Measurements from ENCODE around the gene MEGF9.
"Not testable (repeated sequence)": the region's sequence is repeated elsewhere in the genome, so short reads cannot be mapped to it uniquely, and the experiment has no call there.

The MEGF9 gene

DNA sequence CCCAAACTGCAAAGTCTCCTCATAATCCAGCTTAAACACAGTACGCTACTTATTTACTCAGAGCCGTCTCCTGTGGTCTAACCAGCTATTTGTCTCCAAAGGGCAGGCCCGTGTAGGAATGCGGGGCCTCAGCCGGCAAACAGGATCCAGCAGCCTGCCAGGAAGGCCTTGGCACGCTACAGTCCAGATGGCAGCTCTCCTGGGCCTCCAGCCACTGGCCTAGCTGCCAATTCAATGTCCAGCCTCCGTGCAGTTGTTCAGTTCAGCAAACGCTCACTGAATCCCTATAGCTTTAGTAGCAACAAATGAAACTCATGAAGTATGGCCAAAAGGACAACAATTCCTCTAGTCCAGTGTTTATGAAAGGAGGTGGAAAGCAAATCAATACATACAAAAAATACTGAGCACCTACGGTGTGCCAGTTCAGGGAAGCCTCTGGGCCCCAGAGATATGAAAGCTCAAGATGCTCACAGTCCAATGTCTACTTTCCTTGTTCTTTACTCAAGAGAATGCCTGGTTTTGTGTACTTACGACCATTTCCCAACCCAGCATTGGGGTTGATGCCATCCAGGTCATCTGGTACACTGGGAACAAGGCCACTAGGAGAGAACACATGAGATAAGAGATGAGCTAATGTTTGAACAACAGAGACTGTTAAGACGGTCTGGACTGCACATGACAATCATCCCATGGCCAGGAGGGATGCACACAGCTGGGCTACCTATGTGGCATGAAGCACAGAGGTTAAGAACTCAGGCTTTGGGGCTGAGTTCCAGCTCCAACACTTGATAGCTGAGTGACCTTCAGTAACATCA lies 142.6 kb downstream of the MEGF9 start:
- no peak for DNase-seq (ENCODE audit: low spot score)

DNA sequence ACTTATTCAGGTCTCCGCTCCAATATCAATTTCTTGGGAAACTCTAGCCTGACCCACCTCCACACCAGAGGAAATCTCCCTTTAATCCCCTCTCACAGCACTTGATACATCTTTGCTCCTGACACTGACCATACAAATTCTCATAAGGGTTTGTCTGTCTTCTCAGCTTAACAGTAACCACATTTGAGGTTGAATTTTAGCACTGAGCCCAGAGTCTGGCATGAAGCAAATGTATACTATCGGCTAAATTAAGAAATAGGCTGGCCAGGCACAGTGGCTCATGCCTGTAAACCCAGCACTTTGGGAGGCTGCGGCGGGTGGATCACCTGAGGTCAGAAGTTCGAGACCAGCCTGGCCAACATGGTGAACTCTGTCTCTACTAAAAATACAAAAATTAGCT lies 144.0 kb downstream of the MEGF9 start:
- DNase-seq (ENCODE audit: low spot score), result no peak

DNA sequence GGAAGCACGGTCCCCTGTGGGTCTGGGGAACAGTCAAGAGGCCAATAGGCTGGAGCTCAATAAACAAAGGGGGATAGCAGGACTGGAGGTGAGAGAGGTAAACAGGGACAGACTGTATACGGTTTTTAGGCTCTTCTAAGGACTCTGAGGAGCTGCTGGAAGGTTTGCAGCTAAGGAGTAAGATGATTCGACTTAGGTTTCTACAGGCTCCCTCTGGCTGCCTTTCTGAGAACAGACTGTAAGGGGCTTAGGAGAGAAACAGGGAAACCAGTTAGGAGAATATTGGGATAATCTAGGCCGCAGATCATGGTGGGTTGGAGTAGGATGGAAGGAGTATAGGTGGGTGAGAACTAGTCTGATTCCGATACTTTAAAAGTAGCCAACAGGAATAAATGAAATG lies 144.7 kb downstream of the MEGF9 start:
- no peak for DNase-seq (ENCODE audit: low spot score)

DNA sequence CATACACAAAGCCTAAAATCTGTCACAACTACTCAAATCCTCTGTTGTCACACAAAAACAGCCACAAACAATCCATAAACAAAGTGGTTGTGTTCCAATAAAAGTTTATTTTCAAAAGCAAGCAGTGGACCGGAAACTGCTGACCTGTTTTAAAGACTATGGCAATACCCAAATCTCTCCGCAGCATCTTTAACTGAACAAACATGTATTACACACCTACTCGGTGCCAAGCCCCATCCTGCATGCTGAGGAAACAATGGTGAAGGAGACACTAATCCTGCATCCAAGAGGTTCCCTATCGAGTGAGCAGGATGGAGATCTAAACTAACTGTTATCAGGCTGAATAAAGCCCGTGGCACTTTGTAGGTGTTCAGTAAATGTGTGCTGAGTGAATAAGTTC lies 145.5 kb downstream of the MEGF9 start:
- DNase-seq (ENCODE audit: low spot score), result no peak

DNA sequence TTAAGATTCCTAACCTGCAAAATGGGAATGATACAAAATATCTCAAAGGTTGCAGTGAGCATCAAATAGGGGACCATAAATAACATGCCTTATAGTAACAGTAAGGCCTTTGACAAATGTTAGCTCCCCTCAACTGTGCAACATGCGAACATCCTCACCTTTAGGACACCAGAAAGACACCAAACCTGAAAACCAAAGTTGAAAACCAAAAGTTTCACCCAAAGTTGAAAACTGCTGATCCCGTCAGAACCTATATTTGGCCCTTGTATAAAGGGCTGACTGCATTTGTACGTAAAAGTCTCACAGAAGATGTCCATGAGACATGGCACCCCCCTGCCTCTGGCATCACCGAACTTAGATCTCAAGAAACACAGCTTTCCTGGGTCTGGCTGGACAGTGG lies 146.4 kb downstream of the MEGF9 start:
- DNase-seq (ENCODE audit: low spot score), result no peak

DNA sequence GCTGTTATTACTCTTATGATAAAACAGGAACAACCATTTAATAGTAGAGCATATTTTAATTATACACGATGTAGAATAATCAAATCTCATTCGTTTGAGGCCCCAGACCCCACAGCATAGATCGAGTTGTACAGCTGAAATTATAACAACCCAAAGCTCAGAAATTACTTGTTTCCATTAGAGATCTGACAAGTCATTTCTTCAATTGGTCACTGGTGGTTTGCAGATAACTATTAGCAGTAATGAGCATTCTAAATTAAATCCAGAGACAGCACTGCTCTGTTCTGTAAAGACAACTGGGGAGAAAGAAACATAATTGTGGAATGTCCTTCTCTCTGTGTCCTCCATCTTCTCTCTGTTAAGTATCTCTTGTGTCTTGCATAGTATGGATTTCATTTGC lies 147.2 kb downstream of the MEGF9 start:
- no peak for DNase-seq (ENCODE audit: low spot score)

DNA sequence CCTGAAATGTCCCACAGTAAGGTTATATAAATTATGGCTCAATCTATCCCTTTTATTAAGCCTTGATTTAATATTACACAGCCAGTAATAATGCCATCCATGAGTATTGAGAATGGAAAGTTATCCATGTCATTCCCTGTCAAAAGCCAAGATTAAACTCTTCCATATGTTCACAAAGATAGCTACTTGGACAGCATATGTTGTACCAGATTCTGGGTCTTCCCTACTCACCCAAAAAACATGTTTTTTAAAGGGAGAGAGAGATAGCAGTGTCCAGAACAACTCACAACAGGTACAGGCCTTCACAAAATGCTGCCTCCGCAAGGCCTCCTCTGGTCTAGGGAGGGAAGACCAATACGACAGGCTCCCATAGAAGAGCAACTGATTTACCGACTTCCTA lies 149.7 kb downstream of the MEGF9 start:
- DNase-seq (ENCODE audit: low spot score), result no peak

DNA sequence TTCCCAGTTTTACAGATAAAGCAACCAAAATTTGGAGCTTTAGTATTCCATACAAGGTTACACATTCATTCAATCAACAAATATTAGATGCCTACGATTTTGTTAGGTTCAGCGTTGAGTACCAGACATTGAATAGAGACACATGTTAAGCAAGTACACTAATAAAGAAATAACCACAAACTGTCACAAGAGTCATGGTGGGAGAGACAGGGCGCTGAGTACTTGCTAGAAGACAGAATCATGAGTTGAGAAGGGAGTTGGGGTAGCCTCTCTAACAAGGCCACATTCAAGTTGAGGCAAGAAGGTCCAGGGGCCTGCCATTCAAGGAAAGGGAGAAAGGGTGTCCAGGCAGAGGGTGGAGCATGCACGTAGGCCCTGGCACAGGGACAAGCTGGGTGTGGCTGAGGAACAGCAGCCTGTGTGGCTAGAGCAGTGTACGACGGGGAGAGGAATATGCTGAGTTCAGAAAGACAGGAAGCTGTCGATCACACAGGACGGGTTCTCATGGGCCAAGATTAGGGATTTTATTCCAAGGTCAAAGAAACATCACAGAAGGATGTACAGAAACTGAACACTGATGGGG lies 151.3 kb downstream of the MEGF9 start:
- no peak for DNase-seq (ENCODE audit: low spot score)

DNA sequence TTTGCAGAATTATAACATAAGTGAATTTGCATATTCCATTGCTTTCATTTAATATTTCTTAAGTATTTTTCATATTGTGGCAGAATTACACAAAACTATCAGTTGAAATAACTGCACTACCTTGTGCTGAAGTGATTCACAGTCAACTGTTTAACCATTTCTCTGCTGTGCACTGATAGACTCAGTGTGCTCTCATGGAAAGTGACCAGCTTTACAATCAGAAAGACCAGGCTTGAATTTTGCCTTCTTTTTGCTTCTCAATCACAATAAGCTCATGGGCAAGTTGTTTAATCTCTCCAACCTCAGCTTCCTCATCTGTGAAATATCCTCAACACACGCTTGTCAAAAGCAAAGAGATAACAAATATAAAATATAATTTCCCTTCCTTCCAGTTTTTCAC lies 152.6 kb downstream of the MEGF9 start:
- DNase-seq (ENCODE audit: low spot score), result no peak

DNA sequence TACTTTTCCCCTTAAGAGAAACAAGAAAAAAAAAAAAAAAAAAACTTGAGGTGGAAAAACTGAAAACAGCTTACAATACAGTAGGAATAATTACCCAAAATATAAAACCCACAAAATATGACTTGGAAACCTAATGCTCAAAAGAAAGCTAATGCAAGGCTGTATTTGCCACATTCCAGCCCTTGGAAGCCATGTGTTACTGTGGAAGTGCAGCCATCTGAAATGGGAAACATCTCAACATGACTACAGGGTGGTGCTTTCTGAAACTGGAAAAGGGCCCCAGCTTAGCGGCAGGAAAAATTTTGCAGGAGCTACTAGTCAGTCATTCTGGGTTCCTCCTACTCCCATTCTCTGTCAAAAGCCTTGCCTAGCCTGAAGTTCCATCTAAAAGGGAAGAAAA lies 154.7 kb downstream of the MEGF9 start:
- DNase-seq (ENCODE audit: low spot score), result no peak

DNA sequence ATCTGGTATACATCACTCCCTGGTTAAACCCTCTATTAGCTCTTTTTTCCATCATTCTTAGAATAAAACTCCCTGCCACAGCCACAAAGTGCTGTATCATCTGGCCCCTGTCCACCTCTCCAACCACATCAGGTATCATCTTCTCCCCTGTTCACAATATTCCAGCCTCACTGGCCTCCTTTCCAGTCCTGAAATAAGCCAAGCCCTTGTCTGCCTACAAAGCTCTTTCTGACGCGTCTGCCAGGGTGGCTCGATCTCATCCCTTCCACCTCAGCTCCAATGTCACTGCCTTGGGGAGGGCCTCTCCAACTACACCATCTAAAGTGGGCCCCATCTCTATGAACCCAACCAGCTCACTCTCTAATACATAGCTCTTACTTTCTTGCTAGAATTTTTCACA lies 155.8 kb downstream of the MEGF9 start:
- no peak for DNase-seq (ENCODE audit: low spot score)

DNA sequence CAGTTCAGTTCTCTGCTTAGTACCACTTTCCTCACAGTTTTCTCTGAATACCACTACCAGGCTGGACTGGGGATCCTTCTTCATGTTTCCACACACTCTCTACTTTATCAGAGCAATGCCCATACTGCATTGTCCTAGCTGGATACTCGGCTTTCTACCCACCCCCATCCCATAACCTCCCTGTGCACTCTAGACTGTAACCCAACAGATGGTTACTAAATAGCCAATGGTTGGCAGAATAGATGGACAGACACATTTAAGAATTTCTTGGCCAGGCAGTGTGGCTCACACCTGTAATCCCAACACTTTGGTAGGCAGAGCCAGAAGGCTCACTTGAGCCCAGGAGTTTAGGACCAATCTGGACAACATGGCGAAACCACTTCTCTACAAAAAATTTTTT lies 157.1 kb downstream of the MEGF9 start:
- no peak for DNase-seq (ENCODE audit: low spot score)

DNA sequence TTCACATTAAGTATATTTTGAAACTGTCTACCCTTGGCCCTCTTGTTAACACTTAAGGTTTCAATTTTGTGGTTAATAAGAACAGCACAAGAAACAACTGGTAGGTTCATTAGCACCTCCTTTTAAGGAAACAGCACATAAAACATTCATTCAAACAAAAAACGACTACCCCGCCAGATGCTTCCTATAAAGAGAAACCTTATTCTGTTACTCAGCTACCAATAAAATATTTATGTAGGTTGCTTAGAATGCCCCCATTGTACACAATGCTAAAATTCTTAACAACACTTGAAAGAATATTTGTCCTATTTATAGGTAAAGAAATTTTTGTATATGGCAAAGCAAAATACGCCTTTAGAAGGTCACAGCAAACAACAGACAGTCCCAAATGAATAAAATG lies 157.5 kb downstream of the MEGF9 start:
- DNase-seq (ENCODE audit: low spot score), result no peak

DNA sequence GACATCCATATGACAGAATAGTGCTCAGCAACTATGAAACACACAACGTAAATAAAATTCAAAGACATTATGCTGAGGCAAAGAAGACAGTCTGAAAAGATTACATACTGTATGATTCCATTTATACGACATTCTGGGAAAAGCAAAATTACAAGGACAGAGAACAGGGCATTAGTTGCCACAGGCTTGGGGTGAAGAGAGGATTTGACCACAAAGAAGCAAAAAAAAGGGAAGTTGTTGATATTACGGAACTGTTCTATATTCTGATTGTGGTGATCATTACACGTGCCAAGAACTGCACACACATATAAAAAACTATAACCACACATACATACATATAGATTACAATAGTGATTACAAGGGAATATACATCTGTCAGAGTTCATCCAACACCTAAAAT lies 158.4 kb downstream of the MEGF9 start:
- no peak for DNase-seq (ENCODE audit: low spot score)

DNA sequence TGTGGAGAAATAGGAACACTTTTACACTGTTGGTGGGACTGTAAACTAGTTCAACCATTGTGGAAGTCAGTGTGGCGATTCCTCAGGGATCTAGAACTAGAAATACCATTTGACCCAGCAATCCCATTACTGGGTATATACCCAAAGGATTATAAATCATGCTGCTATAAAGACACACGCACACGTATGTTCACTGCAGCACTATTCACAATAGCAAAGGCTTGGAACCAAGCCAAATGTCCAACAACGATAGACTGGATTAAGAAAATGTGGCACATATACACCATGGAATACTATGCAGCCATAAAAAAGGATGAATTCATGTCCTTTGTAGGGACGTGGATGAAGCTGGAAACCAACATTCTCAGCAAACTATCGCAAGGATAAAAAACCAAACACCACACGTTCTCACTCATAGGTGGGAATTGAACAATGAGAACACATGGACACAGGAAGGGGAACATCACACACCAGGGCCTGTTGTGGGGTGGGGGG lies 162.0 kb downstream of the MEGF9 start:
- not testable (repeated sequence) for DNase-seq (ENCODE audit: low spot score)
